Left hindlimb (tissue), 1 donor: Measurements from ENCODE around the gene DOCK2.

Experiments
- DNase-seq: peaks from one replicate; pipeline ENCODE4 v3.0.0-alpha.2; 2018

Gene DOCK2

GRCh38 chr5:170000155-170000554 lies 363.1 kb downstream of the DOCK2 start:
- no peak for DNase-seq

- DNase-seq = no peak
Observed at GRCh38 chr5:170006021-170006420, 368.9 kb downstream of the DOCK2 start.

DNA sequence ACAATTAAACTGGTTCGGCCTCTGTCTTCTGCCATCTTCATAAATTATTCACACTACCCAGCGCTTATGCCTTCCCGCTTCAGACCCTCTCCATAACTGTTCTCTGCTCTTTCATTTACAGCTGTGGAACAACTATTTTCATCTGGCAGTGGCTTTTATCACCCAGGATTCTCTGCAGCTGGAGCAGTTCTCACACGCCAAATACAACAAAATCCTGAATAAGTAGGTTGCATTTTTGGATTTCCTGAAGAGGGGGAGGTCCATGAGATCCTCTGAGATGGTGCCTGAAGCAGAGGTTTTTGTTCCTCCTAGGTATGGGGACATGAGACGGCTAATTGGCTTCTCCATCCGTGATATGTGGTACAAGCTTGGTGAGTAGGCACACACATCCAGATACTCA lies 371.3 kb downstream of the DOCK2 start:
- DNase-seq = no peak

- DNase-seq = no peak
Observed at GRCh38 chr5:170010595-170010994, 373.5 kb downstream of the DOCK2 start.

DNA sequence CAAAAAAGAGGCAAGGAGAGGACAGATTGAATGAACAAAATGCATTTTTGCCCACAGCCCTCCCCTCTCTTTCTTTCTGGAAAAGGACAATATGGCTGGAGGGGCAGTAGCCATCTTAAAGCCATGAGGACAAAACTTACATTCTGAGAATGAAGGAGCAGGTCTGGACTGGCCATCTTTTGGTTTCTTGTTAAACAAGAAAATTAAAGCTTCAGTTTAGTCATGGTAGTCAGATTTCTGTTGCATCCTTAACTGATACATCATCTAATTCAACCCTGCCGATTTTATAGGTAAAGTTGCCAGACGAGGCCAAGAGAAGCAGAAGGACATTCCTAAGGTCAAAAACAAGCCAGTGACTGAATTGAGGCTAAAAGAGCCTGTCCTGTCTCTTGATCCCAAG lies 374.7 kb downstream of the DOCK2 start:
- no peak for DNase-seq

- DNase-seq = no peak
Observed at GRCh38 chr5:170012622-170013021, 375.5 kb downstream of the DOCK2 start.

- DNase-seq = no peak
Observed at GRCh38 chr5:170020423-170020822, 383.3 kb downstream of the DOCK2 start.

GRCh38 chr5:170021506-170021905 lies 384.4 kb downstream of the DOCK2 start:
- no peak for DNase-seq

DNA sequence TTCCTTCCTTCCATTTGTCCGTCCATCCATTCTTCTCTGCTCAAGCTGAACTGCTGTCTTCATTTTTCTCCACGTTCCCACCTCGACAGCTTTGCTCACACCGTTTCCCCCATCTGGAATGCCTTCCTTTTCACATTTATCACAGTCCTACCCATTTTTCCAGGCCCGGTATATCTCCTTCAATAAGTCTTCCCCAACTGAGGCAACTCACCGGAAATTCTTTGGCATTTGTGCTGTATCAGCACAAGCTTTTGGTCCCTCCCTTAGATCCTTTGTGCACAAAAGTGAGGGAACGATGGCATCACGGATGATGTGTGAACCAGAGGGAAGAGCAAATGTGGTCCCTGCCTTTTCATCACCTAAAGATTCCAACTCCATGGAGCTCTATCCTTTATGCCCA lies 388.8 kb downstream of the DOCK2 start:
- no peak for DNase-seq

- no peak for DNase-seq
Observed at GRCh38 chr5:170028124-170028523, 391.0 kb downstream of the DOCK2 start.

DNA sequence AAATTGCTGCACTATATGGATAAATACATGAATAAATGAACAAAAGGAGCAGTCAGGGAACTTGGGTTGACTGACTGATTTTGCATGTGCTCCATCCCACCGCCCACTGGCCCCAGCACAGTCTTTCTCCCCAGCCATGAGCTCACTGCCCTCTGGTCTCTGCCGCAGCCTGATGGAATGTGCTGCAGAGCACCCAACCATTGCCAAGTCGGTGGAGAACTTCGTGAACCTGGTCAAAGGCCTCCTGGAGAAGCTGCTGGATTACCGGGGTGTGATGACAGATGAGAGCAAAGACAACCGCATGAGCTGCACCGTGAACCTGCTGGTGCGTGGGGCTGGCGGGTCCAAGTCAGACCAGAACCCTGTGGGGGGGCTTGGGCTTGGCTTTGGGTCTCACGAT lies 397.2 kb downstream of the DOCK2 start:
- DNase-seq = no peak

- no peak for DNase-seq
Observed at GRCh38 chr5:170038241-170038640, 401.2 kb downstream of the DOCK2 start.

DNA sequence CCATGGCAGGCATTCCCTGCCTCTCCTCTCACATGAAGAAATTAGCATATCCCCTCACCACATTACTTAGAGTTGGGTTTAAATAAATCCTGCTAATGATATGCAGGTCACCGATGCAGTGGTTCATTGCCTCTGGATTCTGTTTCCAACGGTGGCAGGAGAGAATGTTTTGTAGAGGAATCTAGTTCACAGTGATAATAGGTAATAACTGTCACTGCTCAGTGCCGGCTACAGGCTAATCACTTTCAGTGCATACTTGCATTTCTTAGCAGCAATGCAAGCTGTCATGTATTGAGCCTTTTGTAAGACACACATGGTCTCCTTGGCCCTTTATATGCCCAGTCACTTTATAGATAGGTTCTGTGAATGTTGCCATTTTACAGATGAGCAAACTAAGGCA lies 402.8 kb downstream of the DOCK2 start:
- no peak for DNase-seq

GRCh38 chr5:170046241-170046640 lies 409.2 kb downstream of the DOCK2 start:
- DNase-seq = peak; percentile 78

DNA sequence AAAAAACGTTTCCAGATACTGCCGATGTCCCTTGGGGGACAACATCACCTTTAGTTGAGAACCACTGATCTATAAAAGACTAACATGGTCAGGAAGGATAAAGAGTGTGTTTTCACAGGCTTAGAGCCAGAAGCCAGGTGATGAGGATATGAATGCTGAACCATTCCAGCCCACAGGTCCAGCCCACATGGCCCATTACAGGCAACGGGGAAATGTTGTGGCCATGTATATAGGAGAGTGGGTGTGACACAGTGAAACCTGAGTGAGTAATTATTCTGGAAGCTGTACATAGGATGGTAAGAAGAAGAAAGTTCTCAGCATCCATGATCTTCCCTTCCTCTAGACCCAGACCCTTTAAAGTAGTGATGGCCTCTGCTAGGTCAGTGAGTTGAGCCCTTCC lies 412.6 kb downstream of the DOCK2 start:
- no peak for DNase-seq

- no peak for DNase-seq
Observed at GRCh38 chr5:170053896-170054295, 416.8 kb downstream of the DOCK2 start.

DNA sequence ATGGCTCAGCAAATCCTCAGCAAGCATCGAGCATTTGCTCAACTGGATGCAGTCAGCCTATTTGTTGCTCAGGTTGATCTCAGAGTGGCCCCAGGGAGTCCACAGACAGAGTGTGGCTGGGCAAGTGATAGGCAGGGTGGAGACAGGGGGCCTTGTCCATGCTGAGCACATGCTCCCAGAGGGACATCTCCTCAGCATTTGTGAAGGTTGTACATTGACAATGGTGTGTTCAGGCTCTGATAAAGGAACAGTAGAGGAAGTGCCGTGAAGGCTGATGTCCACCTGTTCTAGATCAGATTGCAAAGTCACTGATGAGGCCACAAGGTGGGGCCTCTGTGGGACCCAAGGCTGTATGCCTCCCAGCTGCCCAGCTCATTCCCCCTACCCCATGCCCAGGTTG lies 418.5 kb downstream of the DOCK2 start:
- no peak for DNase-seq

- DNase-seq = no peak
Observed at GRCh38 chr5:170056561-170057267, 419.6 kb downstream of the DOCK2 start.

DNA sequence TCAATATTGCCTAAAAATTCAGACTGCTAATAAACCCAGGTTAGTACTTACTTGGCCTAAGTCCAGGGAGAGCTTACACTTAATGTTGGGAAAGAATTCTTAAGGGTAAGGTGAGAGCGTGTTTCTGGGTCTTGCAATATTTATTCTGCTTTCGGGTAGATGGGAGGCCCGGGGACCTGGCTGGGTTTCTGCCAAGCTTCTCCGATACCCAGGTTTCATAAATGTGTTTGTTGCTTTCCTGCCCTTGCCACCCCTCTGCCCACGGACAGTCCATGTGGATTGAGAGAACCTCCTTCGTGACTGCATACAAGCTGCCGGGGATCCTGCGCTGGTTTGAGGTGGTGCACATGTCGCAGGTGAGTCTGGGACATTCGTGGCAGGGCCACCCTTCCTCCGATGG lies 420.2 kb downstream of the DOCK2 start:
- no peak for DNase-seq

DNA sequence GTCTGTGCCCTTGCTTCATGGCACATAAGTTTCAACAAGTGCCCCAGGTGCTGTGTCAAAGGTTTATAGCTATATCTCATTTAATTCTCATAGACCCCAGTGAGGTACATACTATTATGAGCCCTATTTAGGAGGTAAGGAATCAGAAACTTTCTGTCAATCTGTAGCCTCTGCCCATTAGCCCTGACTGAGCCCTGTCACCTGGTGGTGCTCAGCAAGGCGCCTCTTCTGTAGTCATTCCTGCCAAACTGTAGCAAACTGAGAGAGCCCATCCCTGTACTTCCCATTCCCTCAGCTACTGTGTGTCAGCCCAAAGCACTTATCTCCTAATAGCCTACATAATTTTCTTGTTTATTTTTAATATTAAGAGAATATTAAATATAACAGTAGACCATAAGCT lies 422.1 kb downstream of the DOCK2 start:
- no peak for DNase-seq

DNA sequence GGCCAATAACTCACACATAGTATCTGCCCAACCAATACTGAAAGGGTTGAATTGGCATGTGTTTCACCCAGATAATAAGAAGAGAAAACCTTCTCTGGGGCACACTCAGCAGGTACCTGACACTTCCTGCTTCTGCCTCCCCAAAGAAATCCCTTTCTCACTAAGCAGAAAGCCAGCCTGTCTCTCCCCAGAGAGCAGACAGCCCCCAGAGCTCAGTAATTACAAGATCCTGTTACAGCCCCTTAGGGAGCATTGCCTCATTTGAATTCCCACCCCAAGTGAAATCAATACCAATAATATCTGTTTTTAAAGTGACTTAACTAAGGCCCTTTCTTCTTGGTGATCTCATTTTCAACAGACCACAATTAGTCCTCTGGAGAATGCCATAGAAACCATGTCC lies 430.1 kb downstream of the DOCK2 start:
- no peak for DNase-seq

DNA sequence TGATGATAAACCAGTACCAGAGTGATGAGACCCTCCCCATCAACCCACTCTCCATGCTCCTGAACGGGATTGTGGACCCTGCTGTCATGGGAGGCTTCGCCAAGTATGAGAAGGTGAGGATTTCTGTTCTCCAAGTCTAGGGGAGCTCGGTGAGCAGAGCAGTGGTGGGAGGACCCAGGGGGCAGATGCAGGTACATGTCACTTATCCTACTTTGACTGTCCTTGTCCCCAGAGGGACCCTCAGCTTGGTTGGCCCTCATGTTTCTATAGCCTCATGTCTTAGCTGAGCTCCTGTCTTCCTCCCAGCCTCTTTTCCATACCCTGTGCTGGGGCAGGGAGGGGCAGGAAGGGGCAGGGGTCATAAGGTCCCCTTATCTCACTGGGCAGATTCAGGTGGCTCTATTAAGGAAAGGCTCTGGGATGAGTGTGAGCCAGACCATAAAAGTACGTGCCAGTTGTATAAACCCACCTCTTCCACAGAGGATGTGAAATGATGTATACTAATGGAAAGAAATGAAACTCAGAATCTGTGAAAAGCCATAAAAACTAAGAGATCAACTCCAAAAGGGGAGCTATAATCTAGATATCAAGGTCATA lies 430.6 kb downstream of the DOCK2 start:
- DNase-seq = no peak

DNA sequence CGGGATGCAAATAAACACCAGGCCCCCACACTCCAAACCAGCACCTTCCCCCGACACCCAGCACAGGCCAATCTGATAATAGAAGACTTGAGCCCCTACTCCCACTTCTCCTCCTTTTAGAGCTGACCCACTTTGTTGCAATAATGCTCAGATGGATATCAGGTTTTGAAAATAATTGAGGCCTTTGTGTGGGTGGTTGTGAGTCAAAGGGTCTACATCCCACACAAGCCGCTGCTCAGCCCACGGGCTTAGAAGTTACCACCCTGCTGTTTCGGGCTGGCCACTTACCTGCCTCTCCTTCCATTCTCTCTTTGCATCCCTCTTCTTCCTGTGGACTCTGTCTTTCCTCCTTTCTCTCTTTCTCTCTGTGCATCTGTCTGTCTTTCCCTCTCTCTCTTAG lies 432.4 kb downstream of the DOCK2 start:
- no peak for DNase-seq

DNA sequence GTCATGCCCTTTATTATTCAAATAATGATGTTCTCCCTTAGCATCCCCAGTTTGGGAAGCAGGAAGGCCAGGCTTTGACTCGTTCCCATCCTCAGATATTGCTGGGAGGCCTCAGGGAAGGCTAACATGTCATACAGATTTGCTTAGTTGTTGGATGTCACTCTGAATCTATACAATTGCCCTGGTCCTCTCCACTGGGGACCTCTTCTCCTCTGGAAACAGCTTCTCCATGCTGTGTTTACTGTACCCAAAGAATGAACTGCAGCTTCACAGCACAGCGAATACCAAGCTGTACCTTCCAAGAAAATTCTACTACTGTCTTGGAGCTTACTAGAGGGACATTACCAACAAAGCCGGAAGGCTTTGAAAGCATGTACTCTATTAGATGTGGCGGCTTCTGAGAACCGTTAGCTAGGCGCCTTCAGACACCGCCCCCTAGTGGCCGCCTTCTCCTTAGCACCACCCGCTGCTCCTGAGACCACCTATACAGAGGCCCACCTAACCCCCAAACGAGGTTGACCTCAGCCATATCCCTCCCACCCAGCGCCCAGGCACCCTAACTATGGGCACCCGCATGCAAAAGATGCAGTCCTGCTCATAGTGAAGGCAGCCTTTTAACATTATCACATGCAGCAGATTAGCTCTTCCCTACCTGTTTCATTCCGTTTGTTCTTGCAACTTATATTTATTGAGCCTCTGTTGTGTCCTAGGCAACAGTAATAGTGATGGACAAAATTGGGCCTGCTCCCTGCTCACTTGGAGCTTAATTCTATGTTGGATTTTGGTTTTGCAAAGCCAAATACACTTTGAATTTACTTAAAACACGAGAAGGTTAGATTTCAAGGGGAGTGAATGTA lies 433.7 kb downstream of the DOCK2 start:
- peak; percentile 45 for DNase-seq
